GM12801 (cell line): Measurements from ENCODE around the gene PUS1.

Source experiments
- CTCF ChIP-seq: IDR thresholded peaks from one replicate; pipeline ENCODE4 v1.5.1; 2011; ENCODE audit warnings: control low read depth; ENCODE audit not compliant: insufficient read length; ENCODE audit errors: extremely low read depth

The PUS1 gene

GRCh38 chr12:131963381-131963780, 34.3 kb downstream of the PUS1 start:
- no peak for TF ChIP-seq CTCF

DNA sequence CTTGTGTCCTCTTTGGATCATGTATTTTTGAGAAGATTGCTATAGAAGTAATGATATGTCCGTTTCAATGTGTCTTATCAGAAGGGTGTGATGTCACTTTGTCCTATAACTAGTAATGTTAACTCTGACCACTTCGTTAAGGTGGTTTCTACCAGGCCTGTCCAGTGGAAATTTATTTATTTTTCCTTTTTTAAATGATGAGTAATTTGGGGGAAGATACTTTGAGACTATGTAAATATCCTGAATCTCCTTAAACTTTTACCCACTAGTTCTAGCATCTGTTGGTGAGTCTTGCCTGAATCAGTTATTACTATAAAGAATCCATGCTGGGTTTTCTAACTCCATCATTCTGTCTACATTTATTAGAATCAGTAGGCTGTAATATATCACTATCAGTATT, 36.0 kb downstream of the PUS1 start:
- no peak for TF ChIP-seq CTCF

GRCh38 chr12:131971226-131971625, 42.1 kb downstream of the PUS1 start:
- TF ChIP-seq CTCF, result no peak

DNA sequence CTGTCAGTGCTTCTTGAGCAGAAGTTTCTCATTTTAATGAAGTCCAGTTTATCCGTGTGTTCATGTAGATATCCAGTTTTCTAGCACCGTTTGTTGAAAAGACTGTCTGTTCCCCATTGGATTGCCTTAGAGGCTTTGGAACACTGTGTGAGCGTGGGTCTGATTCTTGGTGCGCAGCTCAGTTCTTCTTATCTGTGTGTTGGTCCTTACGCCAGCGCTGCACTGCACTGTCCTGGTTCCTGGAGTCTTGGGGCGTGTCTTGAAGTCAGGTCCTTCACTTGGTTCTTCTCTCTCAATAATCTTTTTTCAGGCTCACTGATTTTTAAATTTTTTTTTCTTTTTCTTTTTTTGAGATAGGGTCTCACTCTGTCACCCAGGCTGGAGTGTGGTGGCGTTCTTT, 46.2 kb downstream of the PUS1 start:
- no peak for TF ChIP-seq CTCF

- no peak for TF ChIP-seq CTCF
Measured at GRCh38 chr12:131979606-131980005, 50.5 kb downstream of the PUS1 start.

DNA sequence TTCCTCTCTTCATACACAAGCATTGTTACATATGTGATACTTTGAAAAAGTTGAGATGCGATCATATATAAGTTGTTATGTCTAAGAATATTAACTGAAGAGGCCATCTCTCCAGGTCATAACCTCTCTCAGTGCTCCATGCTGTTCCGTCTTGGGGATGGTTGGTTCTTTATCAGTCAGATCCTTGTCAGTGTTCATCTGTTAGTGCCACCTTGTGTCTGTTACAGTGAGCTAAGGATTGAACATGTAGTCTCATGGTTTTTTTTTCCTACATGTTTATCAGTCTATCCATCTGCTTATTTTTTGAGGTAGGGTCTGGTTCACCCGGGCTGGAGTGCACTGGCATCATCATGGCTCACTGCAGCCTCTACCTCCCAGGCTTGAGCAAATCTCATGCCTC, 51.2 kb downstream of the PUS1 start:
- TF ChIP-seq CTCF, result no peak

DNA sequence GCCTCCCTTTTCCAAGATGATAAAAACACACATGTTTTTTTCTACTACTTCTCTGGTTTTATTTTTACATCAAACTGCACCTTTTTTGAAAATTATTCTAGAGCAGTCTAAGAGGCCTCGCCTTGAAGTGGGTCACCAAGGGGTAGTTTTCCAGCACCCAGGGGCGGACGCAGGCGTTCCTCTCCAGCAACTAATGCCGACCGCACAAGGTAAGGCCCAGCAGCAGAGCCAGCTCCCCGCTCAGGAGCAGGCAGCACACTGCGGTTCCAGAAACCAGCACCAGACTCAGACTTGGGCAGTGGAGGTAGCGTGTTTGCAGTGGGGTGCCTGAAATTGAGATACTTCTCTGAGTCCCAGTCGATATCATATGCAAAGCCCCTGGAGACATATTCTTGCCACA, 52.3 kb downstream of the PUS1 start:
- no peak for TF ChIP-seq CTCF

DNA sequence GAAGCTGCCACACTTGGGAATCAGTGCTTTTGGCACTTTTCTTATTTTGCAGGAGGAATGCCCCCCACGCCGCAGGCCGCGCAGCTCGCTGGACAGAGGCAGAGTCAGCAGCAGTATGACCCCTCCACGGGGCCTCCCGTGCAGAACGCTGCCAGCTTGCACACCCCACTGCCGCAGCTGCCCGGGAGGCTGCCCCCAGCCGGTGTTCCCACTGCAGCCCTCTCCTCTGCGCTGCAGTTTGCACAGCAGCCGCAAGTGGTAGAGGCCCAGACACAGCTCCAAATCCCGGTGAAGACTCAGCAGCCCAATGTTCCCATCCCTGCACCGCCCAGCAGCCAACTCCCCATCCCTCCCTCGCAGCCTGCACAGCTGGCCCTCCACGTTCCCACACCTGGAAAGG, 53.0 kb downstream of the PUS1 start:
- TF ChIP-seq CTCF, result no peak
